Measurements from ENCODE around the gene CAV3. TPM values are rescaled to one million over a fixed set of nuclear protein-coding genes. Genes with fewer than 3 reads are reported as not detected.

CAV3 gene
- total and polyA plus RNA-seq, 10 of the 15 experiments (the other 5 are each of a cell fraction or from before 2014, with no cell fraction given): not detected

DNA sequence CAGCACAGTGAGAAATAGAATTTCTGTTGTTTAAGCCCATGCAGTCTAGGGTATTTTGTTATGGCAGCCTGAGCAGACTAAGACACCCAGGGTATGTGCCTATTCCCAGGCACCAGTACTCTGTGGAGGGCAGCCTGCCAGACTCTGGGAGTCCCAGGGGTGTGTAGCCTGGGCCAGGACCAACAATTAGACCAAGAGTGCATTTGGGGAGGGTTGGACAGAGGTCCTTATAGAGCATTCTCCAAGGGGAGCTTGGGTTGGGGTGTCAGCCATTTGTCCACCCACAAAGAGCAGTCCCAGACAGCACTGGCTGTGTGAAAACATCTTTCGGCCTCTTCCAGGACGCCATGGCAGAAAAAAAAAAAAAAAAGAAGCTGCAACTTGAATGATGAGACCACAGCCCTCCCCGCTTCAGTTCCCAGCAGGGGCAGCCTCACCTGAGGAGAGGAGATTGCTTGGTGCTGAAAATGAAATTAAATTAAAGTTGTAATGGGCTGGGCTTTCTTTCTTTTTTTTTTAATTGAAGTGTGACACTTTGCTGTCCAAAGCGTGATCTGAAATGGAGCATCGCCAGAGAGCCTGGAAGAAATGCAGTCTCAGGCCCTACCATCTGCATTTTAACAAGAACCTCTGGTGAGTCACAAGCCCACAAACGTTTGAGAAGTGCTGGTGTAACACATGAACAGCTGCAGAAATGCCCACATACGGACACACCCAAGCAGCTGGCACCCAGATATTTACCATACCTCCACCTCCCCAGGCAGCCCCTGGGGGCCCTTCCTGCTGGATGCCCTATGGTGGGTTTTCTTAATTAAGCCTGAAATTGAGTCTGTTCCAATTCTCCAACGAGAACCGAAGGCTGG lies 21.3 kb upstream of the CAV3 start:
- no peak overlapping the region for H3K4me2 ChIP-seq (ENCODE audit: control insufficient read depth, insufficient read depth)
- no peak for FAIRE-seq
- TF ChIP-seq ZBED1 (IDR thresholded peaks at IDR 0.05; ENCODE audit: borderline replicate concordance): no peak
- TF ChIP-seq ETV6 (conservative IDR thresholded peaks at IDR 0.05 in 1 of 2, IDR thresholded peaks at IDR 0.05 in 1 of 2; ENCODE audit: borderline replicate concordance in 1 of 2, low read depth in 1 of 2): no peak
- TF ChIP-seq PAX5 (IDR thresholded peaks at IDR 0.05; ENCODE audit: borderline replicate concordance, low read depth, low read length): no peak
- TF ChIP-seq GABPA (IDR thresholded peaks at IDR 0.05; ENCODE audit: low read depth): no peak
- TF ChIP-seq KAT2A (conservative IDR thresholded peaks at IDR 0.05; ENCODE audit: control insufficient read depth, low read depth, low read length): no peak
- TF ChIP-seq RCOR1 (conservative IDR thresholded peaks at IDR 0.05; ENCODE audit: low read depth, low read length): no peak
- TF ChIP-seq, protein P1, sequence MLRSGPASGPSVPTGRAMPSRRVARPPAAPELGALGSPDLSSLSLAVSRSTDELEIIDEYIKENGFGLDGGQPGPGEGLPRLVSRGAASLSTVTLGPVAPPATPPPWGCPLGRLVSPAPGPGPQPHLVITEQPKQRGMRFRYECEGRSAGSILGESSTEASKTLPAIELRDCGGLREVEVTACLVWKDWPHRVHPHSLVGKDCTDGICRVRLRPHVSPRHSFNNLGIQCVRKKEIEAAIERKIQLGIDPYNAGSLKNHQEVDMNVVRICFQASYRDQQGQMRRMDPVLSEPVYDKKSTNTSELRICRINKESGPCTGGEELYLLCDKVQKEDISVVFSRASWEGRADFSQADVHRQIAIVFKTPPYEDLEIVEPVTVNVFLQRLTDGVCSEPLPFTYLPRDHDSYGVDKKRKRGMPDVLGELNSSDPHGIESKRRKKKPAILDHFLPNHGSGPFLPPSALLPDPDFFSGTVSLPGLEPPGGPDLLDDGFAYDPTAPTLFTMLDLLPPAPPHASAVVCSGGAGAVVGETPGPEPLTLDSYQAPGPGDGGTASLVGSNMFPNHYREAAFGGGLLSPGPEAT (IDR thresholded peaks at IDR 0.05; ENCODE audit: low read depth): no peak
- TF ChIP-seq, protein P2, sequence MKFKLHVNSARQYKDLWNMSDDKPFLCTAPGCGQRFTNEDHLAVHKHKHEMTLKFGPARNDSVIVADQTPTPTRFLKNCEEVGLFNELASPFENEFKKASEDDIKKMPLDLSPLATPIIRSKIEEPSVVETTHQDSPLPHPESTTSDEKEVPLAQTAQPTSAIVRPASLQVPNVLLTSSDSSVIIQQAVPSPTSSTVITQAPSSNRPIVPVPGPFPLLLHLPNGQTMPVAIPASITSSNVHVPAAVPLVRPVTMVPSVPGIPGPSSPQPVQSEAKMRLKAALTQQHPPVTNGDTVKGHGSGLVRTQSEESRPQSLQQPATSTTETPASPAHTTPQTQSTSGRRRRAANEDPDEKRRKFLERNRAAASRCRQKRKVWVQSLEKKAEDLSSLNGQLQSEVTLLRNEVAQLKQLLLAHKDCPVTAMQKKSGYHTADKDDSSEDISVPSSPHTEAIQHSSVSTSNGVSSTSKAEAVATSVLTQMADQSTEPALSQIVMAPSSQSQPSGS (IDR thresholded peaks at IDR 0.05; ENCODE audit: low read length): no peak
- no peak for TF ChIP-seq SIN3A (IDR thresholded peaks at IDR 0.05; ENCODE audit: low read depth, low read length)
- TF ChIP-seq RUNX3 (IDR thresholded peaks at IDR 0.05; ENCODE audit: low read length): no peak
- no peak for TF ChIP-seq STAT1 (conservative IDR thresholded peaks at IDR 0.05)
- TF ChIP-seq JUNB (IDR thresholded peaks at IDR 0.05): no peak
- no peak for TF ChIP-seq POU2F2 (IDR thresholded peaks at IDR 0.05; ENCODE audit: borderline replicate concordance, low read depth, low read length)
- no peak for TF ChIP-seq HDGF (IDR thresholded peaks at IDR 0.05)
- no peak for TF ChIP-seq ZNF592 (IDR thresholded peaks at IDR 0.05)
- no peak for TF ChIP-seq NRF1 (conservative IDR thresholded peaks at IDR 0.05; ENCODE audit: low read depth, low read length)
- TF ChIP-seq ZNF217 (IDR thresholded peaks at IDR 0.05): no peak

More for the DNA sequence above, 21.3 kb upstream of the CAV3 start:
- intact Hi-C loops (cut with micrococcal nuclease; ENCODE audit: unreplicated experiment) (no loop called here), in situ Hi-C loops (cut with MboI) (no loop called here)
- Histone ChIP-seq H3K27me3 (replicated peaks in 1 of 2; ENCODE audit: control insufficient read depth in 2 of 2, insufficient read depth in 2 of 2, low read length in 1 of 2) (peaks cover 0 to 3% of the 10 kb centered on the region in 2 experiments; a peak in 1 of 4 replicates), H3K9me3 (replicated peaks; ENCODE audit: control insufficient read depth, insufficient read depth, low read length) (no peaks in the 10 kb centered on the region; the same call in 2 of the 3 replicates), H3K4me1 (ENCODE audit: control insufficient read depth, insufficient read depth, low read length) (no peaks in the 10 kb centered on the region), H3K27ac (ENCODE audit: control insufficient read depth, insufficient read depth) (no peak overlapping the region), H3K9ac (ENCODE audit: control insufficient read depth, insufficient read depth, low read length) (no peak overlapping the region), H3K79me2 (ENCODE audit: control insufficient read depth, insufficient read depth, low read length) (no peaks in the 10 kb centered on the region), H2AFZ (ENCODE audit: control insufficient read depth, low read depth, low read length) (no peak overlapping the region), H3K4me3 (no peak overlapping the region), H3K36me3 (ENCODE audit: control insufficient read depth in 2 of 2, insufficient read depth in 2 of 2, low read length in 1 of 2) (no peaks in the 10 kb centered on the region), H4K20me1 (ENCODE audit: control insufficient read depth, insufficient read depth) (no peaks in the 10 kb centered on the region)
- RAD21 ChIA-PET (ENCODE audit: unreplicated experiment): no interaction called here
- ATAC-seq (no peak), DNase-seq (ENCODE audit: low read depth, low spot score) (no peak)
- CTCF ChIA-PET: interaction anchor here (0.7 to 2.3 kb wide), 3 partner anchors 9 to 49 kb away, joined by 3 to 9 read pairs (median 7); no protein-coding TSS in a partner anchor
- SMC1A ChIA-PET (ENCODE audit: uncharacterized antibody, unreplicated experiment): interaction anchor here (1.2 kb wide), 1 partner anchor 17 kb away, joined by 4 read pairs; no protein-coding TSS in a partner anchor
- POLR2A ChIA-PET: no interaction called here
- BruUV-seq (replicated peaks): no TSS peak
- WGBS (ENCODE audit: insufficient coverage, insufficient replicate concordance, low lambda C conversion rate, missing lambda C conversion rate): 18% methylated on average over 8 of the region's 9 CpGs
